Hippocampal formation (tissue), 2 donors: ENCODE results near the gene LRRC14B.
"Not testable (repeated sequence)": the region's sequence is repeated elsewhere in the genome, so short reads cannot be mapped to it uniquely, and the experiment has no call there.

Experiments used
- DNase-seq, 2 donors: peaks; one replicate each; lab custom pipeline; 2025; lab: John Stamatoyannopoulos, UW

The LRRC14B gene

DNA sequence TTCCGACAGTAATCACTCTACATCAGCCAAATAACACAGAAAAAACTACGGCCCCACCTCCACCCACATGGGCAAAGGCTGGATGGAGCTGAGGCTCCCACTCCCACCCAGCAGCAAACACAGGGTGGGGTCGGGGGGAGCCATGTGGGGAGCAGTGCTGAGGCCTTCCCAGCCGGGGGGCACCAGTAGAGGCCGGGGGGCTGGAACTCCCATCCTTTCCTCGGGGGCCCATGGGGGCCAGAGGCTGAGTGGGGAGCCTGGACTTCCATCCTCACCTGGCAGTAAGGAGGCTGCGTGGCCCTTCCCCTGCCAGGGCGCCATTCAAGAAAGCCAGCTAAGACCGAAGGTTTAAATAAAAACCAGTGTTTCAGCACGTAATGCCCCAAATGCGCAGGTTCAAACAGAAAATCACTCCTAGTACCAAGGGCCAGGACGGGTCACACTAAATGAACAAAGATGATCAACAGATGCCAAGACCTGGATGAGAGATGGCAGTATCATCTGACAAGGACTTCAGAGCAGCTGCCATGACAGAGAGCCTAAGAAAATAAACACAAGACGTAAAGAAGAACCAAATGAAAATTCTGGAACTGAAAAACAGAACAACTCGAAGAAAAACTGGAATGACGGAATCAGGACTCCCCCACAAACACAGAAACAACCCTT lies 17.3 kb downstream of the LRRC14B start:
- no peak for DNase-seq

DNA sequence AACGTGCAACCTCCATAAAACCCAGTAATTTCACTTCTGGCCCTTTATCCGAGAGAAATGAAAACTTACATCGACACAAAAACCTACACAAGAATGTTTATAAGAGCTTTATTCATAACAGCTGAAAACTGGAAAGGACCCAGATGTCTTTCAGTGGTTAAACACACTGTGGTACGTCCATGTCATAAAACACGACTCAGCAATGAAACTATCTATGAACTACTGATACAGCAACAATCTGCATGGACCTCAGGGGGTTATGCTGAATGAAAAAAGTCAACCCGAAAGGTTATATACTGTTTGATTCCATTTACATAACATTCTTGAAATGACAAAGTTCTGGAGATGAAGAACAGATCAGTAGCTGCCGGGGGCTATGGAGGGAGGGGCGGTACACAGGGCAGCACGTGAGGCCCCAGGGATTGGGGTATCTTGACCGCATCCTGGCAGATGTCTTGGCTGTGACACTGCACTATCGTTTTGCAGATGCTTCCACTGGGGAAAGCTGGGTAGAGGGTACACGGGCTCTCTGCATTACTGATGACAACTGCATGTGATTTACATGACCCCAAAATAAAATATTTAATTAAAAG lies 22.6 kb downstream of the LRRC14B start:
- no peak for DNase-seq

DNA sequence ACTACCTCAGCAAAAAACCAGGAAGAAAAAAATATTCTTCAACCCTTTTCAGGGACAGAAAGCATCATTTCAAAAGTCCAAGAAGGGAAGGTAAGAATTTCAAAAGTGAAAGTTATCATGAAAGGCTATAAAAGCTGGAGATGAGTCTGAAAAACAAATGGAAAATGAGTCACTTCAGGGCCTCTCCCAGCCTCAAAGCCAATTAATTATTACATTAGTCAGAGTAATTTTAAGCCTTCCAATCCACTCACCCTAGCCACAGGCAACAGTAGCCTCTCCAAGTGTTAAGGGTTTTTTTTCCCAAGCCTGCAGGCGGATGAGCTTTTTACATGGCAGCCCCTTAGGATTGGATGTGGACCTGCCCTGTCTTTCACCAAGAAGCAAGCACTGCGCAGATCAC lies 24.0 kb downstream of the LRRC14B start:
- not testable (repeated sequence) for DNase-seq

DNA sequence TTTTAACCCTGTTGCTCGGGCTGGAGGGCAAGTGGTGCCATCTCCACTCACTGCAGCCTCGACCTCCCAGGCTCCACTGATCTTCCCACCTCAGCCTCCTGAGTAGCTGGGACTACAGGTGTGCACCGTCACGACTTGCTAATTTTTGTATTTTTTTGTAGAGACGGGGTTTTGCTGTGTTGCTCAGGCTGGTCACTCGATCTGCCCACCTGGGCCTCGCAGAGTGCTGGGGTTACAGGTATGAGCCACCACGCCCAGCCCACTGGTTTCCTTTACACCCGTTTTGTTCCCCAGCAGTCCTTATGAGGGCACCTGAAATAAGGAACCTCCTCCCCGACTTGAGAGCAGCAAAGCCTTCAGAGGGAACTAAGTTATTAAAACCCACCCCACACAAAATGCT lies 24.8 kb downstream of the LRRC14B start:
- DNase-seq: not testable (repeated sequence)

DNA sequence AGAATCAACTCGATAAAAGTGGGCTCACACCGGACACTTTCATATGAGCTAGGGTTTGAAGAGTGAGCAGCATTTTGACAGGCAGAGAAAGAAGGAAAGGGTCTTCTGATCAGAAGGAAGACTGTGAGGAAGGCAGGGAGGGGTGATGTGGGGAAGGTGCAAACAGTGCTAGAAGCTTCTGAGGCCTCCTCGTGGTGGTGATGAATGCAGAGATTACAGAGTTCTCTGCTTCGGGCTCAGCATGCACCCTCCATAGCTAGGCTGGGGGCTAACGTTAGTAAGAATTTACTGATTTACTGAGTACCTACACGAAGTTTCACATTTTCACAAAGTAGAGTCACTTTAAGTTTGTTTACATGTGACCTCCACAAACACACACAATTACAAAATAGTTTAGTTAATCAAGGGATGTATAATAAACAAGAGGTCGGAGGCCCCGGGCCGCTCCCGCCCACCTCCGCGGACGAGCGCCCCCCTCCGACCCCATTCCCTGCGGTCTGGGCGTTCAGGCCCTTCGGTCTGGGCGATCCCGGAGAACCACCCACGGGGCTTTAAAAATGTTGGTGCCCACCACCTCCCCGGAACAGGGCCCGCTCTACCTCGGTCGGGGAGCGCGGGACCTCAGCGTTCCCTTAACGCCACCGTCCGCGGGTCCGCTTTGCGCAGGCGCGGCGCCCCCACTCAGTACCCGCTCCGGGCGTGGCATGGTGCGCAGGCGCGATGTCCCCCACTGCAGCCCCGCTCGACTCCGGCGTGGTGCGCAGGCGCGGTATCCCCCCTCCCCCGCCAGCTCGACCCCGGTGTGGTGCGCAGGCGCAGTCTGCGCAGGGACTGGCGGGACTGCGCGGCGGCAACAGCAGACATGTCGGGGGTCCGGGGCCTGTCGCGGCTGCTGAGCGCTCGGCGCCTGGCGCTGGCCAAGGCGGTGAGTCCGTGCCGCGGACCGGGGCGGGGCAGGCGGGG lies 26.5 kb downstream of the LRRC14B start, which contains the start of the genes CCDC127 and SDHA:
Gene CCDC127, minus strand, starts transcription at position 660 of the 963 bp plus-strand sequence. CDS start 1,304 bp downstream, outside the sequence.
Gene SDHA, plus strand, starts transcription at position 827 of the 963 bp plus-strand sequence. Its CDS starts 36 bp downstream, at position 863.
- peak; percentile 81 to 90 for DNase-seq

DNA sequence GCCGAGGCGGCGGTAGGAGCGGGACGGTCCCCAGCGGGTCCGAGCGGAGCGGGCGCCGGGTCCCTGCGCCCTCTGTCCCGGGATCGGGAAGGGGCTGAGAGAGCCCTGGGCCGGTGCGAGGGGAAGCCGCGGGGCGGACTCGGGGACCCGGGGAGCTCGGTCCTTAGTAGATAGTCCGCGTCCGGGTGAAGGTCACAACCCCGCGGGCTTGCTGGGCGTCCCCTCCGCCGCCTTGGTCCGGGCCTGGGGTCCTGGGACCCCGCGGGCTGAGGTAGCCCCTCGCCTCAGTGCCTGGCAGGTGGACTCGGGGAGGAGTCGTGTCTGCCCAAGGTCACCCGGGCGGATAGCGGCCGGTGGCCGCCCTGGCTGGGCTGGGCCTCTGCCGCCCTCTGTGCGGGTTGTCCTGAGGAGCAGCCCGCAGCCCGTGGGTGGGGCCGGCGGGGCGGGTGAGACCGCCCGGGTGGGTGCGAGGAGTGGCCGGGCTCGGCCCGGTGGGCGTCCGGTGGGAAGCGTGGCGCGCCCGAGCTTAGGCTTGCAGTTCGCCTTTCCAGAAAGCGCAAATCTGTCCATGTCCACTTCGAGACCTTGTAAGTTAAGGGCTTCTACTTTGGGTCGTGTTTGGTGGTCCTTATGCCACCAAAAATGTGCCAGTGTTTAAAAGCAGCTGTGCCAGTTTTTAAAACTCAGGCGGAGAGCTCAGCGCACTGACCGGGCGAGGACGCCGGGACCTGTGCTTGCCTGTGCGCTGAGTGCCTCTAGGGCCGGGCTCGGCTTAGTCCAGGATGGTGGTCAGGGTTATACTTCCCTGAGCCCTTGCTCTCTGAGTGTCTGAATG lies 27.4 kb downstream of the LRRC14B start:
- peak in 1 of 2 donors; percentile 33 for DNase-seq

DNA sequence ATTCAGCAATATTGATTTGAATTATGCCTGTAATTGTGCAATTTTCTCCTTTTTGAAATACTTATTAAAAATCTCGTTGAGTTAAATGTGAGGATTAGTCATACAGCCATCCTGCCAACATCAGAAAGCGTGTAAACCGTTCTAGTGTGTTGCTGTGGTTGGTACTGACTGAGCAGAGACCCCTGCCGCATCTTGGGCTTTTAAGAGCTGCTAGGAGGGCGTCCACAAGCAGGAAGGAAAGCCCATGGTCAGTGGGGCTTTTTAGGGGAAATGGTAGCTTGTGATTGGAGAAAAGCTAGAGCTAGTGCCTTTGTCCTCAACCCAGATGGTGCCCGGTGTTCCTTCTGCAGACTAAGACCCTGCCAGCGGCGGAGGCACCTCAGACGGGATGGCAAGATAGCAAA lies 28.2 kb downstream of the LRRC14B start:
- no peak for DNase-seq

DNA sequence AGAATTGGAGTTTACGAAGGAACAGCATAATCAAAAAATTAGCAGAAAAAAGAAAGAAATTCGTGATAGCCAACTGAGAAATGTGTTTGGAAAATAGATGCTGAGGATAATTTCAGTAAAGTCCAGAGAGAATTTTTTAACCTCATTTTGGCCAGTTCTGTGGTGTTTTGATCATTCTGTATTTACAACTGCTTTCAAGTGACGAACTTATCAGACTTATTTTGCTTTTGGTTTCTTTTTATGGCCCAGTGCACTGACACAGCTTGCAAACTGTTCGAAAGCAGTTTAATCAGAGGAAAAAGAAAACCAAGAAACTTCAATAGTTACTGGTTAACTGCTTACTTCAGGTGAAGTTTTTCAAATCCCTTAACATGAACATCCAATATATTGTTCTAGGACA lies 28.7 kb downstream of the LRRC14B start:
- DNase-seq: no peak

DNA sequence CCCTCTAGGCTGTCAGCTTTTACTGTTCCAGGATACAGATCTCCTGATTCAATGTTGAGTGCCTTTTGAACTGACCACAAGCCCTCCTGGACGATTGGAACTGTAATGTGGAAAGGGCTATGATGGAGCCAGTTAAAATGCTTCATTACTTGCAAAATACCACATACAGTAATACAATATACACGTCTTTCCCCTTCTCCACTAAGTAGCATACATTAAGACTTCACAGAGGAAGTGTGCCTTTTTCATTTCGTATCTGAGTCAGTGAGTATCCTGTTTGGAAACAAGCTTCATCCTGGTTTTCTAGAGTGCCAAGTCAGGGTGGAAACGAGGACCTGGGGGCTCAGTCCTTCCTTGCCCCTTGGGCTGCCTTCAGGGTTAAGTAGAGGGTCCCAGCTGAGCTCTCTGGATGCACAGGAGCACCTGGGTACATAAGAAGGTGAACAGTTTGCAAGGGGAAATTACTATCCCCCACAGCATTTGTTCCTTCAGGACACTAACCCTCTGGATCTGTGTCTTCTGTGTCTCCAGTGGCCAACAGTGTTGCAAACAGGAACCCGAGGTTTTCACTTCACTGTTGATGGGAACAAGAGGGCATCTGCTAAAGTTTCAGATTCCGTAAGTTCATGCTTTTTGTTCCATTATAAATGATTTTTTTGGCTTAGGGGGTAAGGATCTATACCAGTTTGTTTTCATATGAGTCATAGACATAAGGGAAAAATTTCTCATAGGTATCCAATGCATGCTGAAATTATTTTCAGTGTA lies 31.8 kb downstream of the LRRC14B start:
- DNase-seq: not testable (repeated sequence)

DNA sequence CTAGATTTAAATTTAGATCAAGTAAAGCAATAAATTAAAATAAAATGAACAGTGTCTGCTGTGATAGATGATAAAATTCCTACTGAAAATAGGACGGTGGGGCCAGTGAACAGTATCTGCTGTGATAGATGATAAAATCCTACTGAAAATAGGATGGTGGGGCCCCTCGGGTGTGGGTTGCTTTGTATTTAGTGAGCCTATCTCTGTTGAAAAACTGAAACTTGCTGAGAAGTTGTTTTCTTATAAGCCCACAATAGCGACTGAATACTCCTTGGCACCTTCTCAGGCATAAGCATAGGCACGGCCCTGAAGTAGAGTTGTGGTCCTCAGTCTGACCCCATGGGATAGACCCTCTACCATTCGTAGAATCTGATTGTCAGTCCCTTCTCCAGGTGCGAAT lies 32.5 kb downstream of the LRRC14B start:
- no peak for DNase-seq

DNA sequence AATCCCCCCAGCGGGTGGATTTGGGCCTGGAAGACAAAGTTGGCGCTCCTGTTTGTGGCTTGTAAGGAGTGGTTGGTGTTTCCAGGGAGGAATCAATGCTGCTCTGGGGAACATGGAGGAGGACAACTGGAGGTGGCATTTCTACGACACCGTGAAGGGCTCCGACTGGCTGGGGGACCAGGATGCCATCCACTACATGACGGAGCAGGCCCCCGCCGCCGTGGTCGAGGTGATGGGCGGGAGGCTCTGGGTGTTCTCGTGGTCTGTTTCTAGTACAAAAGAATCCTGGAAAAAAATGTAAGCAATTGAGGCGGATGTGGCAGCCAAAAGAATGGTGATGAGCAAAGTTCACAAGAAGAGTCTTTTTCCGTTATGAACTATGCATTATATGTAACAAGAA lies 34.0 kb downstream of the LRRC14B start:
- no peak for DNase-seq

DNA sequence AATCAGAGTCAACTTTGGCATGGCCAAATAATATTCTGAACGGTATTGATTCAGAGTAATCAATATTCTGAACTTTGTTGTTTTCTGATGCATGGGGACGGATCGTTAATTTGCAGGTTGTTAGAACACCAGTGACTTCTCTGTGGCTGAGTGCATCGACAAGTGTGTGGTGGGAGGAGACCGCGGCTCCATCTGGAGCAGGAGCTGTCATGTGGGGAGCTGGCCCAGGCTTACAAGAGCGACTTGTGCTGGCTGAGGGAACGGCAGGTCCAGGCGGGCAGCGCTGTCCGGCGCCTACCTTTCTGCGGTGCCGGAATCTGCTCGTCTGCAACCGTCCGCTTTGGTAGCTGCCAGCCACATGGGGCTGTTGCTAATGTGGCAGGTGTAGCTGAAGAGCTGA lies 36.1 kb downstream of the LRRC14B start:
- DNase-seq: peak in 1 of 2 donors; percentile 12

DNA sequence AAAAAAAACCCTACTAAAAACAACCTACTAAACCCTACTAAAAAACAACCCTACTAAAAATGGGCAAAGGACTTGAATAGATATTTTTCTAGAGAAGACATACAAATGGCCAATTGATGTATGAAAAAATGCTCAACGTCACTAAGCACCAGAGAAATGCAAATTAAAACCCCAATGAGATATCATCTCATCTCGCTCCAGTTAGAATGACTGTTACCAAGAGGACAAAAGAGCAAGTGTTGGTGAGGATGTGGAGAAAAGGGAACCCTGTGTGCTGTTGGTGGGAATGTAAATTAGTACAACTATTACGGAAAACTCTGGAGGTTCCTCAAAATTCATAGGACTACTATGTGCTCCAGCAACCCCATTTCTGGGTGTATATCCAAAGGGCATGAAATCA lies 37.6 kb downstream of the LRRC14B start:
- DNase-seq: peak in 1 of 2 donors; percentile 6

DNA sequence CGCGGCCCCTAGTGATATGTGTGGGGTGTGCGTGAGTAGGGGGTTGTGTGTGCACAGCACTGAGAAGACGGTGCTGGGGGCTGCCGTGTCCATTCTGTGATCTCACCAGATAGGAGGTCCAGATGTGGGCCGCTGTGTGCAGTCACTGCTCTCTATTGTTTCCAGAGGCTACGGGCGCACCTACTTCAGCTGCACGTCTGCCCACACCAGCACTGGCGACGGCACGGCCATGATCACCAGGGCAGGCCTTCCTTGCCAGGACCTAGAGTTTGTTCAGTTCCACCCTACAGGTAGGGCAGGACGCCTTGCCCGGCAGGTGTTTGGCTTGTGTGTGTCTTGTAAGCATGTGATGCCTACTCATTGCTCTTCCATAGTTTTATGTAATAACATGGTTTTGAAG lies 39.4 kb downstream of the LRRC14B start:
- DNase-seq: no peak

DNA sequence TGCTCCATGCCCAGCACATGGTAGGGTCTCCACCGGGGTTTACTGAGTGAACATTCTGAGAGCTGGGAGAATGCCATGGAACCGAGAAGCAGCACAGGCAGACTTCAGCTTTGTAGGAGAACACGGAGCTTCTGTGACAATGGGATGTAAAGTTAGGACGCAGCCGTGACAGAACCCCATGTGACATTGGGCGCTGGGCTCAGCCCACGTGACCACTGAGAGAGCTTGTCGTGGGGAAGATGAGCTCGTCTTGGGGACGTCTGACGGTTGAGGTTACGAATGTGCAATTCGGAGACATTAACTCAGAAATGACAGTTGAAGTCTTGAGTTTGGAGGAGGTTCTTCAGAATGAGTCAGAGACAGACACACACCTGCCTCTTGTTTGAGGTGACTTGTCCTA lies 40.4 kb downstream of the LRRC14B start:
- peak in 1 of 2 donors; percentile 6 for DNase-seq

DNA sequence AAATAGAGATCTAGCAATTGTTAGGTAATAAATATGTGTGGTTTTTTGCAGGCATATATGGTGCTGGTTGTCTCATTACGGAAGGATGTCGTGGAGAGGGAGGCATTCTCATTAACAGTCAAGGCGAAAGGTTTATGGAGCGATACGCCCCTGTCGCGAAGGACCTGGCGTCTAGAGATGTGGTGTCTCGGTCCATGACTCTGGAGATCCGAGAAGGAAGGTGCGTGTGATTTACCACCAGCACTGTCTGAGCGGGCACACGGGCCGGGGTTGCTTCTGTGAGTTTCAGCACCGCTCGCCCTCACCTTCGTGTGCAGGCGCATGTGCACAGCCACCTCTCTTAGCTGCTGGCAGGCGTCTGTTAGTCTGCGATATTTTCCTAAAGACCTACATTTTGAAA lies 42.1 kb downstream of the LRRC14B start:
- DNase-seq: not testable (repeated sequence)

DNA sequence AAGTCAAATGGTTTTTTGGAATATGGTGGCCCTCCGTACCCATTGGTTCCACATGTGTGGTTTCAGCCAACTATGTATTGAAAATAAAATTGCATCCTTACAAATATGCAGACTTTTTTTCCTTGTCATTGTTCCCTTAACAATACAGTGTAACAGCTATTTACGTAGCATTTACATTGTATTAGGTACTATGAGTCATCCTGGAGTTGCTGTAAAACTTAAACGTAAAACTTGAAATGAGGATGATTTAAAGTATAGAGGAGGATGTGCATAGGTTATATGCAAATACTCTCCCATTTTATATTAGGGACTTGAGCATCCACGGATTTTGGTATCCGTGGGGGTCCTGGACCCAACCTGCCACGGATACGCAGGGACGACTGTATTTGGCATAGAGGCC lies 43.2 kb downstream of the LRRC14B start:
- DNase-seq: no peak

DNA sequence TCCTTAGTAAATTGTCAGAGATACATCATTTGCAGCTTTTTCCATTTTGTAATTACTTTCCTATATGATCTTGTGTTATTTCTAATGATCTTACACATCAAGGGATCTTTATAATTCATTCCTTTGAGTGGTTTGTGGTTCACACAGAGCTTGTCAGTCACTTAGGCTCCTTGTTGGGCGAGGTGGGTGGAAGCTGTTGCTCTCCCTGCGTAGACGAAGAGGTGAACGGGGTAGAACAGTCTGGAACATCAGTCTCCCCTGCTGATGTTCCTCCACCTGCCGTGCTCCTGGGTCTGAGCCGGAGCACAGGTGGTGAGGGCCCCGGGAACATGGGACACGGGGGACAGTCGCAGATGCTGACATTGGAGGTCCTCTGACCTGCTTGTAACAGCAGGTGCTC lies 44.2 kb downstream of the LRRC14B start:
- DNase-seq: not testable (repeated sequence)

DNA sequence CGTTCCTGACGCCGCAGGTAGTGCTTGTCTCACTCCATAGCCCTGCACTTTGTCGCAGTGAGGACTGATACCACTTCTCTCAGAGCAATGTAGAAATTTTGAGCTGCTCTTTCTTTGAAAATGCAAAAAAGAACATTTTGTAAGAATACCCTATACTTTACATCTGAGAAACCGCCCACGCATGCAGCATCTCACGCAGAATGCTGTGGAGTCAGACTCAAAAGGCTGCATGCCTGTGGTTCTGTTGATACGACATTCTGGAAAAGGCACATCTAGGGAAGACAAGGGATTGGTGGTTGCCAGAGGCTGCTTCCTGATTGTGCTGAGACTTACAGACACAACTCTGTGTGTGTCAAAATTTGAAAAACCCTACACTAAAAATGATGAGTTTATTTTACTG lies 46.6 kb downstream of the LRRC14B start:
- DNase-seq: not testable (repeated sequence)

DNA sequence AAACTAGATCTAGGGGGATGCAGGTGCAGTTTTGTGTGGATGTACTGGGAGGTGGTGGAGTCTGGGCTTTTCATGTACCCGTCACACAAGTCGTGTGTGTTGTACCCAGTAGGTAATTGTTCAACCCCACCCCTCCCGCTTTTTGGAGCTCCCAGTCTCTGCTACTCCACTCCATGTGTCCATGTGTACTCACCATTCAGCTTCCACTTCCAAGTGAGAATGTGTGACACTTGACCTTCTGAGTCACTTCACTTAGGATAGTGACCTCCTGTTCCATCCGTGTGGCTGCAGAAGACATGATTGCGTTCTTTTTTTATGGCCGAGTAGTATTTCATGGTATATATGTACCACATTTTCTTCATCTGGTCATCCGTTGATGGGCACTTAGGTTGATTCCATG lies 49.3 kb downstream of the LRRC14B start:
- DNase-seq: not testable (repeated sequence)
